B cell (primary cell): ENCODE data around the gene CHODL. TPM values are rescaled to one million over a fixed set of nuclear protein-coding genes. Genes with fewer than 3 reads are reported as not detected.

Experiments used
- ATAC-seq: fragments of 200-7000 bp; cut with Tn5 transposase; one replicate; pipeline ENCODE4 v1.10.0; 2021; ENCODE audit warnings: low read depth, mild to moderate bottlenecking, moderate number of reproducible peaks, moderate library complexity
- CTCF ChIA-PET: fragments of 350-600 bp; sonication (Branson Sonifier 250); formaldehyde crosslinking; loops from one replicate; lab custom pipeline; 2021; ENCODE audit warnings: antibody characterized with exemption, inconsistent platforms; lab: Charles Lee
- POLR2A ChIA-PET: fragments of 350-600 bp; sonication (Branson Sonifier 250); formaldehyde crosslinking; loops from one replicate; lab custom pipeline; 2021; ENCODE audit warnings: antibody characterized with exemption; lab: Charles Lee
- DNase-seq: peaks from one replicate; pipeline ENCODE4 v3.0.0; 2013
- H2AFZ ChIP-seq: 2 replicates; pipeline ENCODE4 v1.6.1; 2012; ENCODE audit warnings: mild to moderate bottlenecking, low read depth, low read length; ENCODE audit not compliant: insufficient read depth, poor library complexity, severe bottlenecking
- H3K27ac ChIP-seq, 2 donors: 1 replicate in 1 of 2; 2 replicates in 1 of 2; pipeline ENCODE4 v1.5.1; 2012 to 2013; ENCODE audit warnings: low read length in 2 of 2, mild to moderate bottlenecking in 2 of 2, moderate library complexity in 1 of 2
- H3K27me3 ChIP-seq, 4 experiments: fragments of 200-600 bp in 1 of 4; sonication (generic) in 1 of 4; replicated peaks in 1 of 4; 1 replicate in 2 of 4; 2 replicates in 2 of 4; pipeline versions ENCODE4 v1.6.1 to v1.7.0; 2013 to 2016; ENCODE audit warnings: low read length in 3 of 4, mild to moderate bottlenecking in 2 of 4, mixed read lengths in 1 of 4, moderate library complexity in 1 of 4; ENCODE audit not compliant: insufficient read depth in 4 of 4, control insufficient read depth in 3 of 4; ENCODE audit errors: control extremely low read depth in 1 of 4
- H3K36me3 ChIP-seq, 2 experiments: replicated peaks in 1 of 2; 1 replicate in 1 of 2; 2 replicates in 1 of 2; pipeline versions ENCODE4 v1.6.1 to v1.7.1; 2013; ENCODE audit warnings: low read length in 1 of 2; ENCODE audit not compliant: insufficient read depth in 2 of 2, control insufficient read depth in 1 of 2; ENCODE audit errors: control extremely low read depth in 1 of 2, extremely low read depth in 1 of 2
- H3K4me1 ChIP-seq, 2 donors: fragments of 200-600 bp in 1 of 2; sonication (generic) in 1 of 2; 1 replicate in 1 of 2; 2 replicates in 1 of 2; pipeline versions ENCODE4 v1.5.1 to v1.6.1; 2013 to 2017; ENCODE audit warnings: low read length in 2 of 2; ENCODE audit not compliant: control insufficient read depth in 2 of 2, insufficient read depth in 2 of 2
- H3K4me2 ChIP-seq: replicated peaks from 2 replicates; pipeline ENCODE3; 2012; ENCODE audit warnings: mild to moderate bottlenecking, low read depth, low read length; ENCODE audit not compliant: poor library complexity, severe bottlenecking
- H3K4me3 ChIP-seq, 5 experiments: fragments of 200-600 bp in 1 of 5; sonication (generic) in 1 of 5; 1 replicate in 3 of 5; 2 replicates in 2 of 5; pipeline versions ENCODE4 v1.5.1 to v1.7.0; 2011 to 2016; ENCODE audit warnings: low read length in 4 of 5, mild to moderate bottlenecking in 4 of 5, low read depth in 2 of 5, control low read depth in 1 of 5, moderate library complexity in 1 of 5; ENCODE audit not compliant: insufficient read depth in 1 of 5; ENCODE audit errors: control extremely low read depth in 1 of 5, extremely low read depth in 1 of 5
- H3K79me2 ChIP-seq: fragments of 200-600 bp; sonication (generic); one replicate; pipeline ENCODE4 v1.6.0; 2016; ENCODE audit warnings: low read length; ENCODE audit not compliant: control insufficient read depth, insufficient read depth
- H3K9ac ChIP-seq: fragments of 200-600 bp; sonication (generic); 2 replicates; pipeline ENCODE4 v1.6.1; 2017; ENCODE audit warnings: mild to moderate bottlenecking, low read length, moderate library complexity
- H3K9me3 ChIP-seq, 3 donors: one replicate each; pipeline versions ENCODE4 v1.6.1 to v1.7.1; 2013; ENCODE audit warnings: low read length in 2 of 3; ENCODE audit not compliant: control insufficient read depth in 2 of 3, insufficient read depth in 1 of 3; ENCODE audit errors: control extremely low read depth in 1 of 3
- H4K20me1 ChIP-seq: 2 replicates; pipeline ENCODE4 v1.6.0; 2012; ENCODE audit warnings: mild to moderate bottlenecking, low read length; ENCODE audit not compliant: insufficient read depth, control insufficient read depth, poor library complexity, severe bottlenecking
- H3K27ac Mint-ChIP-seq: one replicate; pipeline ENCODE4 v1.8.0; 2021; ENCODE audit warnings: mixed read lengths
- H3K27me3 Mint-ChIP-seq: one replicate; pipeline ENCODE4 v1.8.0; 2021; ENCODE audit warnings: mixed read lengths
- H3K4me1 Mint-ChIP-seq: one replicate; pipeline ENCODE4 v1.8.0; 2021; ENCODE audit warnings: mixed read lengths
- H3K4me3 Mint-ChIP-seq: one replicate; pipeline ENCODE4 v1.8.0; 2021; ENCODE audit warnings: mixed read lengths
- H3K9me3 Mint-ChIP-seq: one replicate; pipeline ENCODE4 v1.8.0; 2022; ENCODE audit warnings: mixed read lengths; ENCODE audit not compliant: insufficient read depth
- CTCF ChIP-seq: fragments of 200-600 bp; IDR thresholded peaks from one replicate; pipeline ENCODE4 v1.8.0; 2022; ENCODE audit warnings: antibody characterized with exemption, mild to moderate bottlenecking
- EZH2 ChIP-seq: IDR thresholded peaks from 2 replicates; pipeline ENCODE4 v1.6.1; 2012; ENCODE audit warnings: borderline replicate concordance, low read depth, mild to moderate bottlenecking, moderate library complexity, low read length; ENCODE audit not compliant: insufficient read depth, poor library complexity, severe bottlenecking
- WGBS: methylation state at CpG from one replicate; pipeline ENCODE4 v1.1.5; 2013; ENCODE audit warnings: missing lambda C conversion rate; ENCODE audit not compliant: insufficient coverage; 5-methylcytosine and 5-hydroxymethylcytosine counted together
- intact Hi-C: fragments of 100-400 bp; cut with micrococcal nuclease; formaldehyde crosslinking; loops from one replicate; pipeline ENCODE4 v1.10.0; 2022
- polyA plus RNA-seq: library from polyadenylated mRNA; depleted of rRNA; stranded (reverse); fragments of >200 nt; gene quantifications from 2 replicates; pipeline ENCODE4 v1.2.3, GENCODE V29; 2012
- total RNA-seq, 2 donors: library from RNA; stranded (reverse); fragments of 120-200 nt in 1 of 2; gene quantifications; 1 replicate in 1 of 2; 2 replicates in 1 of 2; pipeline versions ENCODE4 v1.2.3 to v1.2.4, GENCODE V29; 2013 to 2022

CHODL gene
- total and polyA plus RNA-seq, 2 donors (not counting 1 experiment from before 2014, with no cell fraction given): 0.04 to 0.20 TPM

- H3K27ac ChIP-seq: no peak overlapping the region
- H3K9ac ChIP-seq: no peak overlapping the region
- H3K4me3 ChIP-seq: no peak overlapping the region
- intact Hi-C loops: no loop called here
- ChIA-PET POLR2A (no interaction called here), CTCF (no interaction called here)
- peaks cover 0 to 11% (median 0%) of the 10 kb centered on the region in 3 donors for H3K9me3 ChIP-seq
- no peak overlapping the region for H2AFZ ChIP-seq
- H3K79me2 ChIP-seq: no peaks in the 10 kb centered on the region
- no peaks in the 10 kb centered on the region for H3K36me3 ChIP-seq
- no peaks in the 10 kb centered on the region for H4K20me1 ChIP-seq
- no peak overlapping the region for H3K4me3 Mint-ChIP-seq
- no peaks in the 10 kb centered on the region for H3K4me1 Mint-ChIP-seq
- ATAC-seq: no peak
- TF ChIP-seq EZH2: no peak
- no peak for TF ChIP-seq CTCF
- peaks cover 0 to 15% (median 9%) of the 10 kb centered on the region in 4 experiments for H3K27me3 ChIP-seq
- no peak overlapping the region for H3K4me2 ChIP-seq
- no peak overlapping the region for H3K27ac Mint-ChIP-seq
- H3K9me3 Mint-ChIP-seq: no peaks in the 10 kb centered on the region
- peaks cover 11% of the 10 kb centered on the region for H3K27me3 Mint-ChIP-seq
- H3K4me1 ChIP-seq: no peaks in the 10 kb centered on the region
- 21% methylated on average over 21 of the region's 22 CpGs for WGBS
- DNase-seq: no peak
Observed at GRCh38 chr21:18245464-18245967, 883 bp downstream of the CHODL start.

GRCh38 chr21:18248171-18248570, 3.5 kb downstream of the CHODL start:
- H2AFZ ChIP-seq: no peak overlapping the region
- peaks cover 0 to 11% (median 0%) of the 10 kb centered on the region in 3 donors for H3K9me3 ChIP-seq
- CTCF ChIA-PET: no interaction called here
- intact Hi-C loops: no loop called here
- peaks cover 0 to 15% (median 9%) of the 10 kb centered on the region in 4 experiments for H3K27me3 ChIP-seq
- no peak overlapping the region for H3K4me2 ChIP-seq
- DNase-seq (no peak), ATAC-seq (no peak)
- no peak overlapping the region for H3K4me3 ChIP-seq
- TF ChIP-seq EZH2: no peak
- no peak for TF ChIP-seq CTCF
- H4K20me1 ChIP-seq: no peaks in the 10 kb centered on the region
- H3K9ac ChIP-seq: no peak overlapping the region
- Mint-ChIP-seq H3K9me3 (no peaks in the 10 kb centered on the region), H3K27me3 (peaks cover 11% of the 10 kb centered on the region), H3K4me1 (no peaks in the 10 kb centered on the region), H3K27ac (no peak overlapping the region), H3K4me3 (no peak overlapping the region)
- POLR2A ChIA-PET: no interaction called here
- no CpG with 5 or more reads among the region's 1 CpG for WGBS
- H3K79me2 ChIP-seq: no peaks in the 10 kb centered on the region
- H3K27ac ChIP-seq: no peak overlapping the region
- H3K36me3 ChIP-seq: no peaks in the 10 kb centered on the region
- H3K4me1 ChIP-seq: no peaks in the 10 kb centered on the region
